Measurements from ENCODE around the gene GDNF.

GDNF gene

GRCh38 chr5:37850226-37850865, 10.5 kb upstream of the GDNF start:
- H3K9me3 ChIP-seq (ENCODE audit: control insufficient read depth in 5 of 5, low read length in 5 of 5) = peaks cover 0 to 9% (median 0%) of the 10 kb centered on the region in 5 donors
- peaks cover 0 to 9% (median 0%) of the 10 kb centered on the region in 5 donors for H3K4me1 ChIP-seq (ENCODE audit: control insufficient read depth in 5 of 5, insufficient read depth in 5 of 5, low read length in 5 of 5)
- no peak overlapping the region for H3K9ac ChIP-seq (ENCODE audit: low read length in 5 of 5)
- no peak overlapping the region for H3K4me3 ChIP-seq (ENCODE audit: low read depth in 1 of 5, low read length in 5 of 5)
- H3K27me3 ChIP-seq (ENCODE audit: control insufficient read depth in 5 of 5, insufficient read depth in 4 of 5, low read length in 5 of 5) = no peaks in the 10 kb centered on the region
- H3K36me3 ChIP-seq (ENCODE audit: control insufficient read depth in 5 of 5, insufficient read depth in 5 of 5, low read length in 5 of 5) = no peaks in the 10 kb centered on the region
- no peak overlapping the region for H3K27ac ChIP-seq (ENCODE audit: low read depth, low read length)

GRCh38 chr5:37849641-37850040, 9.8 kb upstream of the GDNF start:
- H3K4me1 ChIP-seq (ENCODE audit: control insufficient read depth in 5 of 5, insufficient read depth in 5 of 5, low read length in 5 of 5) = peaks cover 0 to 9% (median 0%) of the 10 kb centered on the region in 5 donors
- H3K36me3 ChIP-seq (ENCODE audit: control insufficient read depth in 5 of 5, insufficient read depth in 5 of 5, low read length in 5 of 5) = no peaks in the 10 kb centered on the region
- no peak overlapping the region for H3K9ac ChIP-seq (ENCODE audit: low read length in 5 of 5)
- peaks cover 0 to 3% (median 0%) of the 10 kb centered on the region in 5 donors for H3K9me3 ChIP-seq (ENCODE audit: control insufficient read depth in 5 of 5, low read length in 5 of 5)
- no peak overlapping the region for H3K4me3 ChIP-seq (ENCODE audit: low read depth in 1 of 5, low read length in 5 of 5)
- H3K27ac ChIP-seq (ENCODE audit: low read depth, low read length) = no peak overlapping the region
- no peaks in the 10 kb centered on the region for H3K27me3 ChIP-seq (ENCODE audit: control insufficient read depth in 5 of 5, insufficient read depth in 4 of 5, low read length in 5 of 5)

GRCh38 chr5:37847978-37848425, 8.2 kb upstream of the GDNF start:
- peaks cover 0 to 9% (median 0%) of the 10 kb centered on the region in 5 donors for H3K4me1 ChIP-seq (ENCODE audit: control insufficient read depth in 5 of 5, insufficient read depth in 5 of 5, low read length in 5 of 5)
- peaks cover under 1 to 8% (median 7%) of the 10 kb centered on the region in 5 donors for H3K27me3 ChIP-seq (ENCODE audit: control insufficient read depth in 5 of 5, insufficient read depth in 4 of 5, low read length in 5 of 5)
- no peaks in the 10 kb centered on the region for H3K36me3 ChIP-seq (ENCODE audit: control insufficient read depth in 5 of 5, insufficient read depth in 5 of 5, low read length in 5 of 5)
- no peak overlapping the region for H3K4me3 ChIP-seq (ENCODE audit: low read depth in 1 of 5, low read length in 5 of 5)
- no peaks in the 10 kb centered on the region for H3K9me3 ChIP-seq (ENCODE audit: control insufficient read depth in 5 of 5, low read length in 5 of 5)
- no peak overlapping the region for H3K27ac ChIP-seq (ENCODE audit: low read depth, low read length)
- no peak overlapping the region for H3K9ac ChIP-seq (ENCODE audit: low read length in 5 of 5)

- no peak overlapping the region for H3K9ac ChIP-seq (ENCODE audit: low read length in 5 of 5)
- peaks cover 0 to 9% (median 0%) of the 10 kb centered on the region in 5 donors for H3K4me1 ChIP-seq (ENCODE audit: control insufficient read depth in 5 of 5, insufficient read depth in 5 of 5, low read length in 5 of 5)
- H3K9me3 ChIP-seq (ENCODE audit: control insufficient read depth in 5 of 5, low read length in 5 of 5) = no peaks in the 10 kb centered on the region
- peaks cover 9 to 16% (median 15%) of the 10 kb centered on the region in 5 donors for H3K27me3 ChIP-seq (ENCODE audit: control insufficient read depth in 5 of 5, insufficient read depth in 4 of 5, low read length in 5 of 5)
- no peak overlapping the region for H3K4me3 ChIP-seq (ENCODE audit: low read depth in 1 of 5, low read length in 5 of 5)
- no peak overlapping the region for H3K27ac ChIP-seq (ENCODE audit: low read depth, low read length)
- no peaks in the 10 kb centered on the region for H3K36me3 ChIP-seq (ENCODE audit: control insufficient read depth in 5 of 5, insufficient read depth in 5 of 5, low read length in 5 of 5)
Observed at GRCh38 chr5:37846786-37847310, 7.0 kb upstream of the GDNF start.

- H3K9me3 ChIP-seq (ENCODE audit: control insufficient read depth in 5 of 5, low read length in 5 of 5) = no peaks in the 10 kb centered on the region
- H3K9ac ChIP-seq (ENCODE audit: low read length in 5 of 5) = no peak overlapping the region
- H3K36me3 ChIP-seq (ENCODE audit: control insufficient read depth in 5 of 5, insufficient read depth in 5 of 5, low read length in 5 of 5) = no peaks in the 10 kb centered on the region
- no peak overlapping the region for H3K27ac ChIP-seq (ENCODE audit: low read depth, low read length)
- peaks cover 32 to 36% (median 35%) of the 10 kb centered on the region in 5 donors for H3K27me3 ChIP-seq (ENCODE audit: control insufficient read depth in 5 of 5, insufficient read depth in 4 of 5, low read length in 5 of 5)
- H3K4me3 ChIP-seq (ENCODE audit: low read depth in 1 of 5, low read length in 5 of 5) = no peak overlapping the region
- peaks cover 0 to 16% (median 12%) of the 10 kb centered on the region in 5 donors for H3K4me1 ChIP-seq (ENCODE audit: control insufficient read depth in 5 of 5, insufficient read depth in 5 of 5, low read length in 5 of 5)
Observed at GRCh38 chr5:37844009-37844408, 4.2 kb upstream of the GDNF start.

- H3K9ac ChIP-seq (ENCODE audit: low read length in 5 of 5) = no peak overlapping the region
- no peak overlapping the region for H3K27ac ChIP-seq (ENCODE audit: low read depth, low read length)
- no peaks in the 10 kb centered on the region for H3K36me3 ChIP-seq (ENCODE audit: control insufficient read depth in 5 of 5, insufficient read depth in 5 of 5, low read length in 5 of 5)
- no peaks in the 10 kb centered on the region for H3K9me3 ChIP-seq (ENCODE audit: control insufficient read depth in 5 of 5, low read length in 5 of 5)
- H3K4me3 ChIP-seq (ENCODE audit: low read depth in 1 of 5, low read length in 5 of 5) = no peak overlapping the region
- H3K4me1 ChIP-seq (ENCODE audit: control insufficient read depth in 5 of 5, insufficient read depth in 5 of 5, low read length in 5 of 5) = peaks cover 0 to 35% (median 32%) of the 10 kb centered on the region in 5 donors
- peaks cover 47 to 55% (median 54%) of the 10 kb centered on the region in 5 donors for H3K27me3 ChIP-seq (ENCODE audit: control insufficient read depth in 5 of 5, insufficient read depth in 4 of 5, low read length in 5 of 5)
Observed at GRCh38 chr5:37842048-37842447, 2.2 kb upstream of the GDNF start.

- H3K36me3 ChIP-seq (ENCODE audit: control insufficient read depth in 5 of 5, insufficient read depth in 5 of 5, low read length in 5 of 5) = no peaks in the 10 kb centered on the region
Observed at GRCh38 chr5:37841203-37841602, 1.4 kb upstream of the GDNF start.

GRCh38 chr5:37840053-37841034, 503 bp upstream of the GDNF start:
- Histone ChIP-seq H3K27me3 (ENCODE audit: control insufficient read depth in 5 of 5, insufficient read depth in 4 of 5, low read length in 5 of 5) (peaks cover 61 to 72% (median 69%) of the 10 kb centered on the region in 5 donors), H3K4me1 (ENCODE audit: control insufficient read depth in 5 of 5, insufficient read depth in 5 of 5, low read length in 5 of 5) (peaks cover 0 to 47% (median 42%) of the 10 kb centered on the region in 5 donors), H3K36me3 (ENCODE audit: control insufficient read depth in 5 of 5, insufficient read depth in 5 of 5, low read length in 5 of 5) (no peaks in the 10 kb centered on the region), H3K9me3 (ENCODE audit: control insufficient read depth in 5 of 5, low read length in 5 of 5) (no peaks in the 10 kb centered on the region), H3K27ac (ENCODE audit: low read depth, low read length) (no peak overlapping the region), H3K4me3 (ENCODE audit: low read depth in 1 of 5, low read length in 5 of 5) (peak overlapping the region in 4 of 5 donors; percentile 34 to 54 (median 46)), H3K9ac (ENCODE audit: low read length in 5 of 5) (no peak overlapping the region)

More at GRCh38 chr5:37841203-37841602, 1.4 kb upstream of the GDNF start:
- no peaks in the 10 kb centered on the region for H3K9me3 ChIP-seq (ENCODE audit: control insufficient read depth in 5 of 5, low read length in 5 of 5)
- peaks cover 0 to 44% (median 40%) of the 10 kb centered on the region in 5 donors for H3K4me1 ChIP-seq (ENCODE audit: control insufficient read depth in 5 of 5, insufficient read depth in 5 of 5, low read length in 5 of 5)
- H3K27ac ChIP-seq (ENCODE audit: low read depth, low read length) = no peak overlapping the region
- no peak overlapping the region for H3K4me3 ChIP-seq (ENCODE audit: low read depth in 1 of 5, low read length in 5 of 5)
- H3K27me3 ChIP-seq (ENCODE audit: control insufficient read depth in 5 of 5, insufficient read depth in 4 of 5, low read length in 5 of 5) = peaks cover 54 to 63% (median 61%) of the 10 kb centered on the region in 5 donors
- no peak overlapping the region for H3K9ac ChIP-seq (ENCODE audit: low read length in 5 of 5)

- Histone ChIP-seq H3K9ac (ENCODE audit: low read length in 5 of 5) (no peak overlapping the region), H3K27me3 (ENCODE audit: control insufficient read depth in 5 of 5, insufficient read depth in 4 of 5, low read length in 5 of 5) (peaks cover 69 to 84% (median 79%) of the 10 kb centered on the region in 5 donors), H3K36me3 (ENCODE audit: control insufficient read depth in 5 of 5, insufficient read depth in 5 of 5, low read length in 5 of 5) (no peaks in the 10 kb centered on the region), H3K27ac (ENCODE audit: low read depth, low read length) (no peak overlapping the region), H3K4me1 (ENCODE audit: control insufficient read depth in 5 of 5, insufficient read depth in 5 of 5, low read length in 5 of 5) (peaks cover 0 to 51% (median 47%) of the 10 kb centered on the region in 5 donors), H3K4me3 (ENCODE audit: low read depth in 1 of 5, low read length in 5 of 5) (peak overlapping the region in 2 of 5 donors; percentile 2 to 48), H3K9me3 (ENCODE audit: control insufficient read depth in 5 of 5, low read length in 5 of 5) (no peaks in the 10 kb centered on the region)
Observed at GRCh38 chr5:37838933-37839341, 904 bp downstream of the GDNF start.
